Large intestine (tissue), 3 donors: ENCODE data around the gene TIAM2. TPM values are rescaled to one million over a fixed set of nuclear protein-coding genes. Genes with fewer than 3 reads are reported as not detected.

ENCODE experiments used
- DNase-seq, 2 donors: peaks; one replicate each; pipeline versions ENCODE4 v3.0.0 to v3.0.0-alpha.2; 2013
- H3K27ac ChIP-seq: one replicate; pipeline ENCODE4 v1.5.1; 2013; ENCODE audit warnings: low read length
- H3K27me3 ChIP-seq: 2 replicates; pipeline ENCODE4 v1.6.1; 2013; ENCODE audit warnings: low read length; ENCODE audit not compliant: control insufficient read depth, insufficient read depth
- H3K36me3 ChIP-seq: 2 replicates; pipeline ENCODE4 v1.6.1; 2013; ENCODE audit warnings: low read length; ENCODE audit not compliant: control insufficient read depth, insufficient read depth
- H3K4me1 ChIP-seq: one replicate; pipeline ENCODE4 v1.6.1; 2013; ENCODE audit warnings: low read length; ENCODE audit not compliant: control insufficient read depth, insufficient read depth
- H3K4me3 ChIP-seq: one replicate; pipeline ENCODE4 v1.5.1; 2013; ENCODE audit warnings: low read length
- H3K9me3 ChIP-seq: one replicate; pipeline ENCODE4 v1.6.1; 2013; ENCODE audit warnings: mild to moderate bottlenecking, low read depth, low read length, moderate library complexity; ENCODE audit not compliant: control insufficient read depth
- WGBS: methylation state at CpG from one replicate; pipeline ENCODE4 v1.1.5; 2013; ENCODE audit warnings: low lambda C conversion rate; ENCODE audit not compliant: insufficient coverage; 5-methylcytosine and 5-hydroxymethylcytosine counted together
- polyA plus RNA-seq: library from polyadenylated mRNA; unstranded; fragments of 120-200 nt; gene quantifications from one replicate; pipeline ENCODE4 v1.2.1, GENCODE V29; 2013

The TIAM2 gene
- polyA plus RNA-seq, 1 donor, result 16.3 TPM

GRCh38 chr6:155038527-155038926 lies 43.4 kb downstream of the TIAM2 start:
- H3K36me3 ChIP-seq, result no peaks in the 10 kb centered on the region
- no peak overlapping the region for H3K27ac ChIP-seq
- 100% methylated on average over 1 of the region's 2 CpGs for WGBS
- H3K4me3 ChIP-seq, result no peak overlapping the region
- H3K9me3 ChIP-seq, result no peaks in the 10 kb centered on the region
- DNase-seq, result no peak
- peaks cover 3% of the 10 kb centered on the region for H3K4me1 ChIP-seq
- H3K27me3 ChIP-seq, result no peaks in the 10 kb centered on the region

- WGBS, result 69% methylated on average over 2 of the region's 3 CpGs
- no peak for DNase-seq
- Histone ChIP-seq H3K4me1 (peaks cover 3% of the 10 kb centered on the region), H3K27me3 (no peaks in the 10 kb centered on the region), H3K9me3 (no peaks in the 10 kb centered on the region), H3K36me3 (no peaks in the 10 kb centered on the region), H3K4me3 (no peak overlapping the region), H3K27ac (no peak overlapping the region)
These were observed 44.5 kb downstream of the TIAM2 start for GRCh38 chr6:155039618-155040017.

DNA sequence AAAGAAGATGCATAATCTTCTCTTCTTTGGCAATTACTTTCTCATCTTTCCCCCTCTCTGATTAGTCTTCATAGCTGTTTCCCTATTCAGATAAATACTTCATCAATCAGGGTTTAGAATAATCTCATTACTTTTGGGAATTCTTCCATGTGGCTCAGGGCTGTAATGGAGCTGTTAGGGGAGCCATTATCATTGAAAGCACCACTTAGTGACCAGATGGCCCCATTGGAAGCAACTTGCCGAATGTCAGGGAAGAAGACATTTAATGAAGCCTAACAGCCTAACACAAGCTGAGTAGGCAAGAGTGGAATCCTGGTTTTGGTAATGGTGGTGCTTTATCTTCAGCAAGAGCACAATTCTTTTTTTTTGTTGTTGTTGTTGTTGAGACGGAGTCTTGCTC lies 45.0 kb downstream of the TIAM2 start:
- 80% methylated on average over 1 of the region's 2 CpGs for WGBS
- DNase-seq, result no peak
- Histone ChIP-seq H3K27ac (no peak overlapping the region), H3K36me3 (no peaks in the 10 kb centered on the region), H3K4me3 (no peak overlapping the region), H3K9me3 (no peaks in the 10 kb centered on the region), H3K4me1 (peaks cover 3% of the 10 kb centered on the region), H3K27me3 (no peaks in the 10 kb centered on the region)

- H3K27ac ChIP-seq, result no peak overlapping the region
- WGBS, result 92% methylated on average over 2 of the region's 2 CpGs
- H3K4me1 ChIP-seq, result peaks cover 3% of the 10 kb centered on the region
- H3K9me3 ChIP-seq, result no peaks in the 10 kb centered on the region
- no peak for DNase-seq
- H3K27me3 ChIP-seq, result no peaks in the 10 kb centered on the region
- no peaks in the 10 kb centered on the region for H3K36me3 ChIP-seq
- H3K4me3 ChIP-seq, result no peak overlapping the region
These were observed 46.0 kb downstream of the TIAM2 start for GRCh38 chr6:155040901-155041650.

GRCh38 chr6:155041741-155042279 lies 46.7 kb downstream of the TIAM2 start:
- DNase-seq, result no peak
- Histone ChIP-seq H3K4me1 (peaks cover 3% of the 10 kb centered on the region), H3K27ac (no peak overlapping the region), H3K27me3 (no peaks in the 10 kb centered on the region), H3K4me3 (no peak overlapping the region), H3K9me3 (no peaks in the 10 kb centered on the region), H3K36me3 (no peaks in the 10 kb centered on the region)
- no CpG with 5 or more reads among the region's 12 CpGs for WGBS

- WGBS, result no CpG with 5 or more reads among the region's 2 CpGs
- Histone ChIP-seq H3K4me3 (no peak overlapping the region), H3K27me3 (no peaks in the 10 kb centered on the region), H3K36me3 (no peaks in the 10 kb centered on the region), H3K27ac (no peak overlapping the region), H3K9me3 (no peaks in the 10 kb centered on the region), H3K4me1 (peaks cover 3% of the 10 kb centered on the region)
- no peak for DNase-seq
These were observed 47.9 kb downstream of the TIAM2 start for GRCh38 chr6:155042983-155043382.

DNA sequence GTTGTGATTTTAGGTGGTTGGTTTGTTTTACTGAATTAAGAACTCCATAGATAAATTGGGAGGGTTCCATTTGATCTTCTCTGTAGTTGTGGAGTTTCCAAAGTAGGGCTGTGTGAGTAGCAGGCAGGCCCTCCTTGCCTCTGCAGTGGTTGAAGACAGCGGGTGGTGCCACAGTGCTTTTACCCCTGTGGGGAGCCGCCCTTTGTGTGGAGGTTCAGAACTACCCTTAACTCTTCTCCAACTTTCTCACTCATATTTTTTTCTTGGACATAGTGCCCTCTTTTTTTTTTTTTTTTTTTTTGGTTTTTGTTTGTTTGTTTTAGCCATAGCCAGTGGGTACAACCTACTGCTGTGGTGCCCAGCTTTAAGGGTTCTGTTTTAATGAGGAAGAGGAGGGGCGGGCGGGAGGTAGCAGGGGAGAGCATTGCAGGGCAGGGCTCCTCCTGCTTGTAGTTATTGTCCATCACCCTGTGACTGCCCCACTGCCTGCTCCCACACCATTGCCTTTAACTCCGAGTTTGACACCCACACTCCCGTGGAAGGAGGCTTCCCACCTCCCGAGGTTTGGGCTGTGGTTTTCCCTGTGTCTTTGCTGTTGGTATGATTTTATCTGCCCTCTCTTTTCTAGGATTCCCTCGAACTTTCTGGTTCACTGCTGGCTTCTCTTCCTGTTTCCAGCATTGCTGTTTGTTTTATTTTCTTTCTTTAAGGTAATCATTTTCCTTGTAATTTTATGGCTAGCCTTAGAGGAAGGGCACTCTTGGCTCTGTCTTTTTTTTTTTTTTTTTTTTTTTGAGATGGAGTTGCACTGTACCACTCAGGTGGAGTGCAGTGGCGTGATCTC lies 50.7 kb downstream of the TIAM2 start:
- no peak overlapping the region for H3K4me3 ChIP-seq
- H3K36me3 ChIP-seq, result no peaks in the 10 kb centered on the region
- DNase-seq, result no peak
- H3K27me3 ChIP-seq, result no peaks in the 10 kb centered on the region
- H3K27ac ChIP-seq, result no peak overlapping the region
- H3K9me3 ChIP-seq, result no peaks in the 10 kb centered on the region
- H3K4me1 ChIP-seq, result peaks cover 3% of the 10 kb centered on the region
- WGBS, result no CpG with 5 or more reads among the region's 9 CpGs

GRCh38 chr6:155047523-155047922 lies 52.4 kb downstream of the TIAM2 start:
- no peaks in the 10 kb centered on the region for H3K27me3 ChIP-seq
- H3K9me3 ChIP-seq, result no peaks in the 10 kb centered on the region
- H3K36me3 ChIP-seq, result no peaks in the 10 kb centered on the region
- H3K4me1 ChIP-seq, result no peaks in the 10 kb centered on the region
- H3K4me3 ChIP-seq, result no peak overlapping the region
- H3K27ac ChIP-seq, result no peak overlapping the region
- 86% methylated on average over 1 of the region's 7 CpGs for WGBS
- no peak for DNase-seq

DNA sequence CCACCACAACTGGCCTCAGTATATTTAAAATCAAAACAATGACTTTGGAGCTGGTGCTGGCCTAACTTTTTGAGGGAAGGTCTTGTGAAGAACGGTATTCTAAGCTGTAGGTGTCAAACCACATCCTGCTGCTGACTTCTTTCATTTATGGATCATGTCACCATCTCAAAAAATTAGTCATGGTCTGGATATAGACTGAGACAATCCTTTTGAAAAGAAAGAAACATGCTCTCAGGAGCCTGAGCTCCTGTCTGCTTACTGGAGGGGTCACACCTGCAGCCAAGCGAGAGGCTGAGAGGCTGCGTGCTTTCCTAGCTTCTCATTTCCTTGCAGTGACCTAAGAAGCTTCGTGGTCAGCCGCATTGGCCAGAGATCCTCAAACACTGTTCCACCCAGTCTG lies 55.2 kb downstream of the TIAM2 start:
- H3K4me1 ChIP-seq, result no peaks in the 10 kb centered on the region
- no peaks in the 10 kb centered on the region for H3K27me3 ChIP-seq
- no peak overlapping the region for H3K27ac ChIP-seq
- no peak overlapping the region for H3K4me3 ChIP-seq
- WGBS, result 83% methylated on average over 1 of the region's 5 CpGs
- DNase-seq, result no peak
- H3K36me3 ChIP-seq, result no peaks in the 10 kb centered on the region
- H3K9me3 ChIP-seq, result no peaks in the 10 kb centered on the region

DNA sequence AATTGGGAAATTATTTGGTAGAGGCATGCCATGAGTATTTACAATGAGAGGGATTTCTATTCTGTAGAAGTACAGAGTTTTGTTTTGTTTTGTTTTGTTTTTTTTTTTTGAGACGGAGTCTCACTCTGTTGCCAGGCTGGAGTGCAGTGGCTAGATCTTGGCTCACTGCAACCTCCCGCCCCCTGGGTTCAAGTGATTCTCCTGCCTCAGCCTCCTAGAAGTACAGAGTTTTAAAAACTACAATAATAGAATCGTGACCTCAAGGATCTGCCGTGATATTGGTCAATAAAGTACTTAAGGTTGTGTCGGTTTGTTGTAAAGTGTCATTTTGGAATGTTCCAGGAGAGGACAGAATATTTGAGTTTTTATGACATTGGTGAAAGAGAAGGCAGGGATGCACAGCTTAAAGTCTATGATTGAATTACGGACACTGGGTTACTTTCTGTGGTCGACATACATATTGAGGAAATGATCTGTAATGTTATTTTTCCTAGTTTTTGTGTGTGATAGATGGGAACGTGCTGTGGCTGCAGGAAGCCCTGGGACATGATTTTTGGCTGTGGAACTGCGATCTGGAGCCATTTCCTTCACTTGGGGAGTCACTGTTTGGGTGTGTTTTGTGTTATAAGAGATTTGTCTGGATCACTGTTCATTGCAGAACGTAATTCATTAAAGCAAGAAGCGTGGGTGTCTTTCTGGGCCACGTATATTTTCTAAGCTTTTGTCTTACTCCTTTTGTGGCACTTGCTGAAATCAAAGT lies 59.6 kb downstream of the TIAM2 start:
- H3K36me3 ChIP-seq, result no peaks in the 10 kb centered on the region
- no peaks in the 10 kb centered on the region for H3K4me1 ChIP-seq
- no peaks in the 10 kb centered on the region for H3K9me3 ChIP-seq
- no peaks in the 10 kb centered on the region for H3K27me3 ChIP-seq
- no peak overlapping the region for H3K4me3 ChIP-seq
- 83% methylated on average over 6 of the region's 12 CpGs for WGBS
- no peak for DNase-seq
- no peak overlapping the region for H3K27ac ChIP-seq
